ENCODE data around the gene VN1R5. TPM values are rescaled to one million over a fixed set of nuclear protein-coding genes. Genes with fewer than 3 reads are reported as not detected.

VN1R5 gene
- total and polyA plus RNA-seq, 4 donors = not detected

DNA sequence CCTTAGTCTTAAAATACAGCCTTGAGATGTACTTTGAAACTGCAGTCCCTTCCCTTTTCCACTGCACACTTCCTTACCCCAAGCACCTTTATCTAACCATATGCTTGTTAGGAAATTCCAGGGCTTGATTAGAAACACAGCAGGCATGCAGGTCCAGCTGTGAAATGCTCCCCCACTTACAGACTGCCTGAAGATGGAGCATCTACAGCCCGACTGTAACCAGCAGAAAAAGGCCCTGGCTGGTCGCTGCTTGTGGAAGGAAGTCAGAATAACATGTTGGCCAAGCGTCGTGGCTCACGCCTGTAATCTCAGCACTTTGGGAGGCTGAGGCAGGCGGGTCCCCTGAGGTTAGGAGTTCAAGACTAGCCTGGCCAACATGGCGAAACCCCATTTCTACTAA lies 37.2 kb downstream of the VN1R5 start:
- ATAC-seq (ENCODE audit: insufficient read depth, low FRiP score) (no peak), DNase-seq (no peak)
- no peak overlapping the region for H3K9ac ChIP-seq (ENCODE audit: insufficient read depth in 1 of 2, low read length in 2 of 2)
- peaks cover 0 to 1% (median 0%) of the 10 kb centered on the region in 4 donors for H3K9me3 ChIP-seq (ENCODE audit: control insufficient read depth in 4 of 4, insufficient read depth in 3 of 4, low read length in 3 of 4)
- H3K27ac ChIP-seq (ENCODE audit: low read depth in 1 of 2, low read length in 1 of 2) = no peak overlapping the region
- H3K4me3 ChIP-seq = no peak overlapping the region
- no peaks in the 10 kb centered on the region for H3K36me3 ChIP-seq (ENCODE audit: control insufficient read depth in 4 of 4, insufficient read depth in 4 of 4, low read length in 4 of 4)
- TF ChIP-seq, protein P1, sequence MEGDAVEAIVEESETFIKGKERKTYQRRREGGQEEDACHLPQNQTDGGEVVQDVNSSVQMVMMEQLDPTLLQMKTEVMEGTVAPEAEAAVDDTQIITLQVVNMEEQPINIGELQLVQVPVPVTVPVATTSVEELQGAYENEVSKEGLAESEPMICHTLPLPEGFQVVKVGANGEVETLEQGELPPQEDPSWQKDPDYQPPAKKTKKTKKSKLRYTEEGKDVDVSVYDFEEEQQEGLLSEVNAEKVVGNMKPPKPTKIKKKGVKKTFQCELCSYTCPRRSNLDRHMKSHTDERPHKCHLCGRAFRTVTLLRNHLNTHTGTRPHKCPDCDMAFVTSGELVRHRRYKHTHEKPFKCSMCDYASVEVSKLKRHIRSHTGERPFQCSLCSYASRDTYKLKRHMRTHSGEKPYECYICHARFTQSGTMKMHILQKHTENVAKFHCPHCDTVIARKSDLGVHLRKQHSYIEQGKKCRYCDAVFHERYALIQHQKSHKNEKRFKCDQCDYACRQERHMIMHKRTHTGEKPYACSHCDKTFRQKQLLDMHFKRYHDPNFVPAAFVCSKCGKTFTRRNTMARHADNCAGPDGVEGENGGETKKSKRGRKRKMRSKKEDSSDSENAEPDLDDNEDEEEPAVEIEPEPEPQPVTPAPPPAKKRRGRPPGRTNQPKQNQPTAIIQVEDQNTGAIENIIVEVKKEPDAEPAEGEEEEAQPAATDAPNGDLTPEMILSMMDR (IDR thresholded peaks at IDR 0.05; ENCODE audit: control extremely low read depth, extremely low read depth) = no peak
- H3K27me3 ChIP-seq (ENCODE audit: control insufficient read depth in 3 of 3, insufficient read depth in 3 of 3, low read length in 2 of 3) = no peaks in the 10 kb centered on the region
- no peaks in the 10 kb centered on the region for H3K4me1 ChIP-seq (ENCODE audit: control insufficient read depth in 5 of 5, insufficient read depth in 5 of 5, low read length in 5 of 5)
- 72 to 81% methylated on average over 7 of the region's 7 CpGs for WGBS, 2 donors

DNA sequence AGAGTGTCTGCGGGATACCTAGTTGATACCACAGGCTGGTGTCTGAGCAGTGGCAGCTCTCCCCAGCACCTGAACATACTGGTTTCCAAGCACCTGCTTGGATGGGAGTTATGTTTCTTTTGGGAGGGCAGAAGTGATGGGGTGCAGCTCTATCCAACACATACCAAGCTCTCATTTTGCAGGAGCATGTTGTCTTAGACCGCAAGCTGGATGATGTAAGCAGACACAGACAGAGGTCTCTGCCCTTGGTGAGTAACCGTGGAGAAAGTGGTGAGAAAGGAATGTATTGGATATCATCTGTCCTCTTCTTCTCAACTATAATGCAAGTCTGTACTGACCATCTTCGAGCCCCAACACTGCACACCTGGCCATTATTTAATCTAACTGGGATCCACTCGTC lies 38.4 kb downstream of the VN1R5 start:
- no peaks in the 10 kb centered on the region for H3K27me3 ChIP-seq (ENCODE audit: control insufficient read depth in 3 of 3, insufficient read depth in 3 of 3, low read length in 2 of 3)
- H3K4me1 ChIP-seq (ENCODE audit: control insufficient read depth in 5 of 5, insufficient read depth in 5 of 5, low read length in 5 of 5) = no peaks in the 10 kb centered on the region
- no peak overlapping the region for H3K27ac ChIP-seq (ENCODE audit: low read depth in 1 of 2, low read length in 1 of 2)
- 86 to 95% methylated on average over 5 of the region's 5 CpGs for WGBS, 2 donors
- no peak overlapping the region for H3K9ac ChIP-seq (ENCODE audit: insufficient read depth in 1 of 2, low read length in 2 of 2)
- no peak overlapping the region for H3K4me3 ChIP-seq
- peaks cover 0 to 3% (median under 1%) of the 10 kb centered on the region in 4 donors for H3K36me3 ChIP-seq (ENCODE audit: control insufficient read depth in 4 of 4, insufficient read depth in 4 of 4, low read length in 4 of 4)
- DNase-seq (no peak), ATAC-seq (ENCODE audit: insufficient read depth, low FRiP score) (no peak)
- TF ChIP-seq, protein P1 (IDR thresholded peaks at IDR 0.05; ENCODE audit: control extremely low read depth, extremely low read depth) = no peak
- peaks cover 0 to 1% (median 0%) of the 10 kb centered on the region in 4 donors for H3K9me3 ChIP-seq (ENCODE audit: control insufficient read depth in 4 of 4, insufficient read depth in 3 of 4, low read length in 3 of 4)

DNA sequence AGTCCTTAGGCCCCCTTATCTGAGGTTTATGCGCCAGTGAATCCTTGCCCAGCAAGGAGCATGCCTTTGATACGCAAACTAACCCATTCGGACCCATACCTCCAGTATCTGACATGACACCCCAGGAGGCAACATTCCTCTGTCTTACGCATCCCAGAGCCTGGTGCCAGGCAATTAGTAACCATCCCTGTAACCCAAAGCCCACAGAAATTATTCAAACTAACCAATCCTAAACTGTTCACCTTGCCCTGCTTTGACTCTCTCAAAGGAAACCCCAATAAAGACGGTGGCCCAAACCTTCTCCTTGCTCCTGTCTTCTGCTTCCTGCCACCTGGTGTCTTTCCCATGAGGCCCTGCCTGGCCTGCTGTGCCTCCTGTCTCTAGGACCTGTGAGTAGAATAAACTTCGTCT lies 39.4 kb downstream of the VN1R5 start:
- DNase-seq = no peak

More for the DNA sequence above, 39.4 kb downstream of the VN1R5 start:
- no peak overlapping the region for H3K4me3 ChIP-seq
- no peaks in the 10 kb centered on the region for H3K4me1 ChIP-seq (ENCODE audit: control insufficient read depth in 5 of 5, insufficient read depth in 5 of 5, low read length in 5 of 5)
- TF ChIP-seq, protein P1 (IDR thresholded peaks at IDR 0.05; ENCODE audit: control extremely low read depth, extremely low read depth) = no peak
- no peak overlapping the region for H3K9ac ChIP-seq (ENCODE audit: insufficient read depth in 1 of 2, low read length in 2 of 2)
- ATAC-seq (ENCODE audit: insufficient read depth, low FRiP score) = no peak
- no peak overlapping the region for H3K27ac ChIP-seq (ENCODE audit: low read depth in 1 of 2, low read length in 1 of 2)
- H3K9me3 ChIP-seq (ENCODE audit: control insufficient read depth in 4 of 4, insufficient read depth in 3 of 4, low read length in 3 of 4) = peaks cover 0 to 4% (median 0%) of the 10 kb centered on the region in 4 donors
- WGBS, 2 donors = 58 to 60% methylated on average over 6 of the region's 6 CpGs
- H3K27me3 ChIP-seq (ENCODE audit: control insufficient read depth in 3 of 3, insufficient read depth in 3 of 3, low read length in 2 of 3) = no peaks in the 10 kb centered on the region
- H3K36me3 ChIP-seq (ENCODE audit: control insufficient read depth in 4 of 4, insufficient read depth in 4 of 4, low read length in 4 of 4) = peaks cover 0 to 8% (median 3%) of the 10 kb centered on the region in 4 donors
